Ovary (tissue), 3 donors: Measurements from ENCODE around the gene MRTFA.

ENCODE experiments used
- CTCF ChIP-seq, 3 donors: fragments of 450-650 bp in 2 of 3; fragments of 200-600 bp in 1 of 3; IDR thresholded peaks; one replicate each; pipeline versions ENCODE4 v1.5.1 to v1.8.0; 2016 to 2022; ENCODE audit warnings: antibody characterized with exemption in 3 of 3, mild to moderate bottlenecking in 1 of 3
- EP300 ChIP-seq: sonication (generic); formaldehyde crosslinking; IDR thresholded peaks from one replicate; pipeline ENCODE4 v1.6.1; 2017; ENCODE audit warnings: antibody characterized with exemption
- donor health status: DM: no; HTN: no; CAD: no.

- TF ChIP-seq CTCF (IDR thresholded peaks at IDR 0.05) (no peak), EP300 (no peak)
These were observed 169.5 kb downstream of the MRTFA start for GRCh38 chr22:40466976-40467375.
